Renal cortical epithelial cell (primary cell): ENCODE data around the gene PDE10A. TPM values are rescaled to one million over a fixed set of nuclear protein-coding genes. Genes with fewer than 3 reads are reported as not detected.

Source experiments
- DNase-seq: peaks from one replicate; pipeline ENCODE4 v3.0.0-alpha.2; 2011; ENCODE audit warnings: low read depth
- total RNA-seq: library from RNA; depleted of rRNA; stranded (reverse); fragments of >200 nt; gene quantifications from 2 replicates; pipeline ENCODE4 v1.2.3, GENCODE V29; 2014

PDE10A gene
- total RNA-seq, 1 donor from 2014 or later, result 52.1 TPM

DNA sequence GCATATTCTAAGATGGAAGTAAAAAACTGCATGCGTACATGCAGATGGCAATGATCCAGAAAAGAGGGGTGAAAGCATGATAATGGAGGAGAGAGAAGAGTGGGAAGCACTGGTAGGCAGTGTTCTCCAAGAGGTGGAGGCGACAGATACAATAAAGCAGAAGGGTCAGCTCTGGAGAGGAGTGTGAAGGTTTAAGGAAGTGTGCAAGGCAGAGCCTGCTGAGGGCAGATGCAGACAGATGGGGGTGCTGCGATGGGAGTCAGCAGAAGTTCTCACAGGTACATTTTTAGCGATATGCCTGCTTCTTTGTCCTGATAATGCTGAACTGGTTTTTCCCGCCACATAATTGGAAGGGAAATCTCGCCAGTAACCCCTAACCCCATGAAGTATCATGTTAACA is 272.6 kb downstream of the PDE10A start:
- no peak for DNase-seq

DNA sequence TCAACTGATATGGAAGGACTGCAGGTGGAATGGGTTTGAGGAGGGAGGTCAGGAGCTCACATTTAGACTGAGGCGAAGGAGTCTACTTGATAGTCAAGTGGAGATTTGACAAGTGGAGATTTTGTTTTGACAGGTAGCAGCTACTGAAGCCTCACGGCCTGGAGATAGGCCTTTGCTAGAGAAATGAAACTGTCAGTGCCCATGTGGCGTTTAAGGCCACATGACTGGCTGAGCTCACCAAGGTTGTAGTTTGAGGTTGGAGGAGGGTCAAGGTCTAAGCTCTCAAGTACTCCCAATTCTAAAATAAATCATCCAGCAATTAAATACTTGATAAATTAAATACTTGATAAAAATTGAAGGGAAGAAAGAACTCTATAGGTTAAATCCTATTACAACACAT is 273.5 kb downstream of the PDE10A start:
- DNase-seq, result no peak

DNA sequence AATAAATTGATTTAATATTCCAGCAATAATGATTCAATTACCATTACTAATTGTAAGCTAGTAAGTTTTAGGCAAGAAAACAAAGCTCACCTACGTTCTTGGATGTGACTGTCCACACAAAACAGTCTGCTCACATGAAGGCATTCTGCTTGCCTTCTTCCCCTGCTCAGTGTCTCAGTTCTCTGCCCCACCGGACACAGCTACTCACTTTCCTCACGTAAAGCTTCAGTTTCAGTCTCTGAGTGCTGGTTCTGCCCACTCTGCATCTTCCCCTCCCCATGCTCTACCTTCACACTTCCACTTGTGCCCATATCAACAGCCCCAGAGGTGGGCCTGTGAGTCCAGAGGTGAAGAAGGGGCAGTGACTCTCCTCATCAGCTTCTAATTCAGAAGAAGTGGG is 279.7 kb downstream of the PDE10A start:
- DNase-seq, result no peak

DNA sequence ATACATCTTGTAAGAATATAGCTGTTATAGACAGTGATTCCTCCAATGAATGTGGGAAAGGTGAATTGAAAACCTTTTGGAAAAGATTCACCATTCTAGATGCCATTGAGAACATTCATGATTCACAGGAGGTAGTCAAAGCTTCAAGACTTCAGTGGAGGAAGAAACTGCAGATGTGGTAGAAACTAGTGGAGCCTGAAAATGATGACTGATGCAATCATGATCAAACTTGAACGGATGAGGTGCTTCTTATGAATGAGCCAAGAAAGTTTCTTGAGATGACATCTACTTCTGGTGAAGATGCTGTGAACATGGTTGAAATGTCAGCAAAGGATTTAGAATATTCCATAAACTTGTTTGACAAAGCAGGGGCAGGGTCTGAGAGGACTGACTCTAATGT is 286.9 kb downstream of the PDE10A start:
- DNase-seq, result peak; percentile 4

DNA sequence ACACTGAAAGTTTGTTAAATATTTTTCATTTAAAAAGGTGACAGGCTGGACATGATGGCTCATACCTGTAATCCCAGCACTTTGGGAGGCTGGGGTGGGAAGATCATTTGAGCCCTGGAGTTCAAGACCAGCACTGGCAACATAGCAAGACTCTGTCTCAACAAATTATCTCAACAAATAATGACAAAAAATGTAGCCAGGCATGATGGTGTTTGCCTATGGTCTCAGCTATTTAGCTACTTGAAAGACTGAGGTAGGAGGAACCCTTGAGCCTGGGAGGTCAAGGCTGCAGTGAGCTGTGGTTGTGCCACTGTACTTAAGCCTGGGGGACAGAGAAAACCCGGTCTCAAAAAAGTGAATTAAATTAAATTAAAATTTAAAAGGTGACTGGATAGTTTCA is 297.7 kb downstream of the PDE10A start:
- DNase-seq, result no peak

DNA sequence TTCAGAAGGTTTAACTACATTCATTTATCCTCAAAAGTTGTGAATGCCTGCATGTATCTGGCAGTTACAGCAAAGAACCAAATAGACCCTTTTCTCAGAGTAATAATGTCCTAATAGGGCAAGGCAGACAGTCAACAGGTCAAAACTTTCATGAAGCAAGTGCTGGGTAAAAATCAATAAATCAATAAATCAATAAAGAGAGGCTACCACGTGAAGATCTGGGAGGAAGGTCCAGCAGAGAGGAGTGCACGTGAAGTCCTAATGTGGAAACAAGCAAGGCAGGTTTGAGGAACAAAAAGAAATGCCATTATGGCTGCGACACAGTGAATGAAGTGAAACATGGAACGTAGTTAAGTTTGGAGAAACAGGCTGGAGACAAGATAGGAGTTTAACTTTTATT is 317.3 kb downstream of the PDE10A start:
- no peak for DNase-seq

DNA sequence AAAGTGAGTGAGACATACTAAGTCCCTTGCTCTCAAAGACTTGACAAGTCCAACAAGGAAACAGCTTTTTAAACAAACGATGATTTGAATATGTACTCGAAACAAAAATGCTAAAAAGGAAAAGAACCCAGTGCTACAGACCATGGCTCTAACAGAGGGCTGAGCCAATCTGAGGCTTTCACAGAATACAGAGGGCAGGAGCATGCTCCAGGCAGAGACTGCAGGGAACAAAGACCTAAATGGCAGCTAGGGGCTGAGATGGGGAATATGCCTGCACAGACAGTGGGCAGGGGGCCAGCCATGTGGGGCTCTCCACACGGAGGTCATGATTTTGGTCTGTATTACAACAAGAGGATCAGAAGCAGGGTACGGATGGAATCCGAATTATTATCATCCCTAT is 322.5 kb downstream of the PDE10A start:
- no peak for DNase-seq

DNA sequence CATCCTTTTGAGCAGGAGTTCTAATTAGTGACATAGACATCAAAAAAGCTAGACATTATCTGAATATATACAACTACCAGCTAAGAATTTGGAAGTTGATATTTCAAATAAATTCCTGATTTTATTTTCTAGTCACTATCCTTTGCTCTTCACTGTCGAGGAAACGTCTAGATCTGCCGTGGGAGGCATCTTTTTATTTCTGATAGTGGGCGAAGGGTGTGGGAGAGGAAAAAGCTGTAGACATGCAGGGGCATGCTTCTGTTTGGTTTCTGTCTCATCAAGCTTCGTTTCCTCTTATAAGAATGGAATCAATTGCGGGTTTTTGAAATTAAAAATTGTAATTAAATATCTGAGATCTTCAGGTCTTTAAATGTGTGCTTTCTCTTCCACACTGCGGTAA is 337.4 kb downstream of the PDE10A start:
- no peak for DNase-seq

DNA sequence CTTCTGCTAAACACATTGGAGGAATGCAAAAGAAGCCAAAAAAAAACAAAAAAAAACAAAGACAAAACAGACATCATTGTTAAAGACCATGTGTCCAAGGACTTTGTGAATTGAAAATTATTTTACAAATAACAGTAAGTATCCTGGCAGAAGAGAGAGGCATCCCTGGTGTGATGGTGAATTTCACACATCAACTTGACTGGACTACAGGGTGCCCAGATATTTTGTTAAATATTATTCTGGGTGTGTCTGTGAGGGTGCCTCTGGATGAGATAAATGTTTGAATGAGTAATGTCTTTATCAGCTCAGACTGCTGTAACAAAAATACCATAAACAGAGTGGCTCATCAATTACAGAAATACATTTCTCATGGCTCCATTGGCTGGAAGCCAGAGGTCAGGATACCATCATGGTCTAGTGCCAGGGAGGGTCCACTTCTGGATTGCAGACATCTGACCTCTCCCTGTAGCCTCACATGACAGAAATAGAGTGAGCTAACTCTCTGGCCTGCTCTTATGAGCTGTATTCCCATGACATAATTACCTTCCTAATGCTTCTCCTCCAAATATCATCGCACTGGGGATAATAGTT is 341.4 kb downstream of the PDE10A start:
- no peak for DNase-seq

DNA sequence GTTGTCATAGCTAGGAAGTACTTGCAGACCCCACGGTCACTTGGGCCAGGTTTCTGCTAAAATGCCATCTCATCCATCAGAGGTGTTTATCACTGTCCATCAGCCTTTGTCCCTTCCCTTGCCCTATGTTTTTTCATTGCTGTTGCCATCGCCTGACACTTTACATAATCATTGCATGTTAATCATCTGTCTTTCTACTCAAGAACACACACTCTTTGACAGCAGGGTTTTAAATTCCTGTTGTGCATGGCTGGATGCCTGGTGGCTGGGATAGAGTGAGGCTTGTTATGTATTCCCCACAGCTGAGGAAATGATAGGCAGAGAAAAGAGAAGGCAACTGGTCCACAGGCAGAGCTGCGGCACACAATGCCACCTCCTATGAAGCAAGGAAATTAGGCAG is 341.9 kb downstream of the PDE10A start:
- DNase-seq, result no peak

DNA sequence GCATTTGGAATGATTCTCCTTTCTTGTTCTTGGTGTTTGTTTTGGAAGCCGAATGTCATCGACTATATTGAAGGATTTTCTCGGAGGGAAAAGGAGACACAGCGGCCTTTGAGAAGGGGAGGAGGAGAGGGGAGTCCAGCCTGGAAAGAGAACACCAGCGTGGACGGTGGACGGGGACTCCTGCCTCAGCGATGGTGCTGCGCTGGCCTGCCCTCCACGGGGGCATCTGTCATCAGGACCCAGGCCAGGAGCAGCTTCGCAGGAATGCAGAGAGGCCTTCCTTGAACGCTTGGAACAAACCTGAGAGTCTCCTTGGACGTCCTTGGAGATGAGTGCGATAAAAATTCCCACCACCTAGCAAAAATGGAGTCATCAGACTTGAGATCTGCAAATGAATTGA is 345.3 kb downstream of the PDE10A start:
- DNase-seq, result no peak

DNA sequence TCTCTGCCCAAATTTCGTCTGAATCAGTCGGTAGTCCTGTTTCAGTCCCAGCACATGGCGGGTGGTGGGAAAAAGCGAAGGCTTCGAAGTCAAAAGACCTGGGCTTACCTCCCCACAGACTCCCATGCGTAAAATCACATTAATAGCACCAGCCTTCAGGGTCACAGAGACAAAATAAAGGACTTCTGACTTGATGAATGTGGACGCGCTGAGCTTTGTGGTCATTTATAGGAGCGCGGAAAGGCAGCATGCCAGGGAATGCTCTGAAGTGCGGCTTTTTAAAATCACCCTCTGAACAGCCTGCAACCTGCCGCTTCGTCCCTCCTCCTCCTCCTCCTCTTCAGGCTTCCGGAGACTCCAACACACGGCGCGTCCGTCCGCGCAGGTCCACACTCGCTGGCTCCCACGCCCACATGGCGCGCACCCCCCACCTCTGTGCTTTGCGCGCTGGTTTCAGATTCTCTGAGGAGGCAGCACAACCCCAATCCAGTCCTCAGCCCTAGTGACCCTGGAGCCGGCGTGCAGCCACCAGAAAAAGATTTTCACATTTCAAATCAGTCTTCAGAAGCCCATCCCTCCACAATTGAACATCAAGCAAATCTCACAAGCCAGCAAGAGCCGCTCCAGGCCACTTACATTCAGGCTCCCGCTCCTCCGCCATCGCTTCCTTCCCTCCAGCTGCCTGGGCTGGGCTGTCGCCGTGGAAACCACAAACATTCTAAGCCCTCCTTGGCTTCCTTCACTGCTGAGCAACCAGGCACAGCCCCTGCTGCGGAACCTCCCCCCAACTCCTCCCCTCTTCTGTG is 353.9 kb downstream of the PDE10A start, which contains the start of gene C6orf118:
TSS of gene C6orf118 (minus strand) at position 680 of the 806 bp plus-strand sequence. CDS start at position 661, 19 bp downstream.
- DNase-seq, result peak; percentile 80

DNA sequence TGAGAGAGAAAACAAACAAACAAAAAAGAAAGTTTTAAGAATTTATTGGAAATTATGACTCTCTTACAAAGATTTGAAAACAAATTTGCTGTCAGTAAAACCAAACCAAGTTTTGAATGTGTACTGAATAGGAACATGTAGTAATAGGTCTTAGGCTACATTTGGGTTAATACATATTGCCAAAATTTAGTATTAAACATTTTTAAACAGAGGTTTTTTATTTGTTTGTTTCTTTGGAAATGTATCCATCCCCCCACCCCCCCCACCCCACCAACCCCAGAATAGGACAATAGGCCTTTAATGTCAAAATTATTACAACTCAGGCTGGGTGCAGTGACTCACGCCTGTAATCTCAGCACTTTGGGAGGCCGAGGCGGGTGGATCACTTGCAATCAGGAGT is 356.1 kb downstream of the PDE10A start:
- DNase-seq, result no peak

DNA sequence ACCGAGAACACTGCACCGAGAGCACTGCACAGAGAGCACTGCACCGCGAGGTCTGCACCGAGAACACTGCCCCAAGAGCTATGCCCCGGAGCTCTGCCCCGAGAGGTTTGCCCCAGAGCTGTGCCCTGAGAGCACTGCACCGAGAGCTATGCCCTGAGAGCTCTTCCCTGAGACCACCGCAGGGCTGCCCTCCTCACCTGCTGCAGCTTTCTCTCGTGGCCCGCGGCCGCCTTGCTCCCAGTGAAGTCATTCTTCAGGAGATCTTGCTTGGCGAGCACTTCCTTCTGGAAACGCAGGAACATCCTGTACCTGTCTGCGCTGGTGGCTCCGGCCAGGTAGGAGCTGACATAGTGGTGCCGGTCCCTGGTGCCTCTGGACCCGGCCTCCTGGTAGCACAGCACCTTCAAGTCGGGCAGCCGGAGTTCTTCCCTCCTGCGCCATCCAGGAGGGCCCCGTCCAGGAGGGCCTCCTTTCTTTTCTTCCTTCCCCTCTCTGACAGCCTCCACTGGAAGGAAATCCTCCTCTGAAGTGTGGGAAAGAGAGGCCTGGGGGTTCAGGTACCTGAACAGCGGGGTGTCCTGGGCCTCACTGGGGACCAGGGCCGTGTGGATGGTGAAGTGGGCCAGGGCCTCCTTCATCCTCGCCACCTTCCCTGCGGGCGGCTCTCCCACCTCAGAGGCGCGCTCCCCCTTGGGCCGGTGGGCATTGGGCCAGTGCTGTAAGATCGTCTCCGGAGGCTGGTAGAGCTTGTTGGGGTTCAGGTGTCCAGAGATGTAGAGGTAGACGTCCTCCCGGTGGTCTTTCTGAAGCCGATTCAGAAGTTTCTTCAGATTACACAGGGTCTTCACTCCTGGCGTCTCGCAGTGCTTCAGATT is 361.4 kb downstream of the PDE10A start:
- no peak for DNase-seq

DNA sequence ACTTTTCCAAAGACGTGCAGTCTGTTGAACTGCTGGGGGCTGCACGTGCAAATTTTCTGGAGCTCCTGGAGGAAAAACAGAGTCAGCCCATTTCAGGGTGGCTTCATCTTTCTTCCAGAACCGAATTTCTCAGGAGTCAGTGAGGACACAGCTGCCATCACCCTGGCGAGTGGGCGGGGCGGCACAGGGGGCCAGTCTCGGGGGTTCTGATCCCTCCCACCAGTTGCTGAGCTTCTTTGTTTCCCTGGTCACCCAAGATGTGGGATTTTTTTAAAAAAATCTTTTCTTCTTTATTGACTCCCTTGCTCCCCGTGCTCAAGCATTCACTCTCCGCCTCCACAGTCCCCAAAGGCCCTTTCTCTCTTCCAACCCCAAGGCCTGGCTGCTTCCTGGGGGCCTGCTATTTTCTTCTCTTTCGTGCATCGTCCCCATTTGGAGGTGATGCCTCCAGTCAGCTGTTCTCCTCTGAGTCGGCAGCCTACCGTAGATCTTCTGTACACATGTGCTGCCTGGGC is 362.6 kb downstream of the PDE10A start:
- no peak for DNase-seq

DNA sequence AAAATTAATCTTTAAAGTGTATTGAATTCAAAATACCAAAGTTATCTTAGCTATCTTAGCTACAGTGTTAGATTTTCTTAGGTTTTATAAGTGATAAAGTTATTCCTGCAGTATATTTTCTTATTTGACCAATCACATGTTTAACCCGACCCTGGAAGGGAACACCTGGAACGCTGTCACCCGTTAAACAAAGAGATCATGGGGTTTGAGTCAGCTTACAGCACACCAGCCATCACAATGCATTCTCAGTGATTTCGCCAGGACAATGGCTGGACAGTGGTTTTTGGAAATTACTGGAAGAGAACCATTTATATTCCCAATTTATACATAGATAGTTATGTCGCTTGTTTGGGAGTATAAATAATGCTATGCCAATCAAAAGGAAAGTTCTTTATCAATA is 364.2 kb downstream of the PDE10A start:
- DNase-seq, result no peak

DNA sequence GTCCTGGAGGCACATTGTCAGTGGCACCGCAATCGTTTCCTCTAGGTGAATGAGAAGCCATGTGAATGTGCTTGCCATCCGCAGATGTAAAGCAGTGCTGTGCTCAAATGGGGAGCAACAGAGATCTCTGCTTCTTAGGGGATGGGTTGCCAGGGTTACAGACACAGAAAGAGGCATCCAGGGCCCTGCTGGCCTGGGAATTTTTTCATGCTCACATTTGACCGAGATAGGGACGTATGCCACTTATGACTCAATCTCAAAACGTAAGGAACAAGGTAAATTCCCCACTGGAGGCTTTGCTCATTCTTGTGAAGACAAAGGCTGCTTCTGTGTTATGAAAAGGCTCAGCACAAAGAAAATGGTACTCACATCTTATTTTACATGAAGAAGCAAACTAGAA is 364.6 kb downstream of the PDE10A start:
- DNase-seq, result no peak

DNA sequence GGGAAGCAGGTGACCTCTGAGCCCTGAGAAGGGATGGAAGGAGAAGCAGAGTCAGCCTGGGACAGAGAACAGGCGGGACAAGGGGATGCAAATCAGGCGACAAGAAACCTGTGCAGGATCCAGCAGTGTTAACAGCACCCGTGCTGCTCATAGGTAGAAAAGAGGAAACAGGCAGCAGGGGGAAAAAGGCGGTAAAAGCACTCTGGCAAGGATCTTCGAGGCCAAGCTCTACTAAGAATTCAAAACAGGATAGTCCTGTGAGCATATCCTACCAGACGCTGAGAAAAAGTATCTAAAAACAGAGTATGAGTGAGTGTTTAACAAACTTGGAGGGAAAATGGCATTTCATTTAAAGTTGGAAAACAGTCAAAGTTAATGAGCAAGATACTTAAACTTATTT is 370.4 kb downstream of the PDE10A start:
- DNase-seq, result no peak
